SKM-1 treated with dmso at 0.1 percent for 144 hours (cell line): ENCODE measurements around the gene FGF1.

Source experiments
- DNase-seq: peaks from one replicate; lab custom pipeline; 2025; ENCODE audit not compliant: unreplicated experiment; lab: John Stamatoyannopoulos, UW

Gene FGF1

GRCh38 chr5:142585451-142585850 lies 100.4 kb downstream of the FGF1 start:
- DNase-seq = no peak

DNA sequence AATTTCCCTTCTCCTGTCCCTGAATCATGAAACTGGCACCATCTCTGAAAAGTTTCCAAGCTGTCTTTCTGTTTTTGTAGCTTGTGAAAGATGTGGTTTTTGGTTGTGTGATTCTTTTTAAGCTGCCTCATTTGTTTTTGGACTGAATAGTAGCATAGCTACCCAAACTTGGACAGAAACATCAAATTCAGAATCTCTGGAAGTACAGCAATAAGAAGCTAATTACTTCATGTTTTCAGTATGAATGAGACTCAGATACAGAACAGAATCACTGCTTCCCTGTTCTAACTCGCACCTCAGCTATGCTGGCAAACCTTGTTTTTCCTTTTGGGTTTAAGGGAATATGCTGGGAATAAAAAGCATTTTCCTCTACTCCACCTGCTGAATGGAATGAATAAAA lies 101.0 kb downstream of the FGF1 start:
- no peak for DNase-seq

DNA sequence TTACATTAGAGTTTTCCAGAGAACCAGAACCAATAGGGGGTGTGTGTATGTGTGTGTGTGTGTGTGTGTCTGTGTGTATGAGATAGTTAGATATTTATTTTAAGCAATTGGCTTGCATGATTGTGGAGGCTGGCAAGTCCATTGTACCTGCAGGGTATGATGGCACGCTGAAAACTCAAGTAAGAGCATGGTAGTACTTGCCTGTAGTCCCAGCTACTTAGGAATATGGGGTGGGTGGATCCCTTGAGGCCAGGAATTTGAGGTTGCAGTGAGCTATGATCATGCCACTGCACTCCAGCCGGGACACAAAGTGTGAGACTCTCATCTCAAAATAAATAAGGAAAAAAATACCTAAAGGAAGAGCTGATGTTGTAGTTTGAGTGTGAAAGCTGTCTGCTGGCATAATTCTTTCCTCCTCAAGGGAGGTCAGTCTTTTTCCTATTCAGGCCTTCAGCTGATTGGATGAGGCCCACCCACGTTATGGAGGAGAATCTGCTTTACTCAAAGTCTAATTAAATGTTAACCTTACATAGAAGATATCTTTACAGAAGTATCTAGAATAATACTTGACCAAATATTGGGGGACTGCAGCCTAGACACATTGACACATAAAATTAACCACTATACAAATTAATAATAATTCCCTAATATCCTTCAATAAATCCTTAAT lies 107.6 kb downstream of the FGF1 start:
- no peak for DNase-seq

GRCh38 chr5:142576804-142577203 lies 109.1 kb downstream of the FGF1 start:
- DNase-seq = no peak

DNA sequence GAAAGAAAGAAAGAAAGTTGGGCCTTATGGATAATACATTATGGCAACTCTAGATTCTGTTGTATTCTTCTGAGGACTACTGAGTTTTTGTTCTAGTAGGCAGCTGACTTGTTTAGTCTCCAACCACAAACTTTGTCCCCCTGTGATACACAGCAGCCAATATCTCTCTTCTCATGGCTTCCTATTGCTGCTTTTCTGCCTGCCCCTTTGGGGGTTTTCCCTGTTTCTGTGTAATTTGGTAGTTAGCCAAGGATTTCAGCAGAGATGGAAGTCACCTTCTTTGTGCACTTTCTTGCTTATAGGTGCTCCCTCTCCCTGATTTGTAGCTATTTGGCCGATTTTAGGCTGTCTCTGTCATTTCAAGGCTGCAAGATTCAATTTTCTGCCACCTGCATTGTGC lies 109.6 kb downstream of the FGF1 start:
- DNase-seq = no peak

DNA sequence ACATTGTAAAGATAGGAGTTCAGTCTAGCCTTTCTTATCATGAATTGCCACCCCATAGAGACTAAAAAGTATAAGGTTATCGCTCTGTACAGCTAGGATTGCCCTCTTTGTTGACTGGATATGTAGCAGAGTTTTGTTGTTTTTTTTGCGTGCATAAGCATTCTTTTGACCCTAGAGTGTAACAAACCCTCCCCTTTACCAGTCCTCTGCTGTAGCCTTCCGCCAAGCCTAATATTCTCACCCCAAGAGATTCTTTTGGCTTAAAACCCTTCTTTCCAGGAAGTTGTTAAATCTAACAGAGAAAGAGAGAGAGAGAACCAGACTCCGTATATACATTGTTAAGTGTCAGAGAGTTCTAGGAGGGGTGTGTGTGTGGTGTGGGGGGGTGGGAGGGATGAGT lies 113.9 kb downstream of the FGF1 start:
- no peak for DNase-seq

- no peak for DNase-seq
Observed at GRCh38 chr5:142571371-142571770, 114.5 kb downstream of the FGF1 start.

GRCh38 chr5:142569905-142570304 lies 116.0 kb downstream of the FGF1 start:
- DNase-seq = no peak

DNA sequence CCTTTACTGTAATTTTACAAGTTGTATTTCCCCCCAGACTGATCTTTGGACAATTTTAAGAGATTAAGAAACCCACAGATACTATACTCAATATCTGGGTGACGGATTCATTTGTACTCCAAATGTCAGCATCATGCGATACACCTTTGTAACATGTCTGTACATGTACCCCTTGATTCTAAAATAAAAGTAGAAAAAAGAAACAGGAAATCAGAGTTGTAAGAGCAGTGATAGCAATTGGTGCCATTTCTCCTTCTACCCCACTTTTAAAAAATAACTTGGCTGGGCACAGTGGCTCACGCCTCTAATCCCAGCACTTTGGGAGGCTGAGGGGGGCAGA lies 116.9 kb downstream of the FGF1 start:
- DNase-seq = no peak

- no peak for DNase-seq
Observed at GRCh38 chr5:142568283-142568995, 117.5 kb downstream of the FGF1 start.

- DNase-seq = no peak
Observed at GRCh38 chr5:142561486-142562097, 124.3 kb downstream of the FGF1 start.

GRCh38 chr5:142561029-142561428 lies 124.9 kb downstream of the FGF1 start:
- DNase-seq = no peak

DNA sequence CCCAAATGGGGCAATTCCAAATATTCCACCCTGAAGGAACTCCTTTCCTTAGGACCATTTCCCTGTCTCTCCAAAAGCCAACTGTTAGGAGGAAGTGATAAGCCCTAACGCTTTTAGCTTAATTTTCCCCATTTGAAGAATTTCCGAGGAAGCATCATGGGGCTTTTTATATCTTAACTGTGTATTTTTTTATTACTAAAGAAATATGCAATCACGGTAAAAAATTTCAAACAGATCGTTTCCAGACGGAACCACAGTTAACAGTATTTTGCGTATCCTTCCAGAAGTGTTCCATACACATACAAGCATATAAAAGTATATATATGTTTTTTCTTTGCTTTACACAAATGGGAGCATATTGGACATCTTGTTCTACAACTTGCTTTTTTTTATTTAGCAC lies 133.8 kb downstream of the FGF1 start:
- DNase-seq = no peak

GRCh38 chr5:142551338-142552067 lies 134.4 kb downstream of the FGF1 start:
- DNase-seq = no peak

- no peak for DNase-seq
Observed at GRCh38 chr5:142550471-142550870, 135.4 kb downstream of the FGF1 start.

- DNase-seq = no peak
Observed at GRCh38 chr5:142549834-142550233, 136.1 kb downstream of the FGF1 start.

DNA sequence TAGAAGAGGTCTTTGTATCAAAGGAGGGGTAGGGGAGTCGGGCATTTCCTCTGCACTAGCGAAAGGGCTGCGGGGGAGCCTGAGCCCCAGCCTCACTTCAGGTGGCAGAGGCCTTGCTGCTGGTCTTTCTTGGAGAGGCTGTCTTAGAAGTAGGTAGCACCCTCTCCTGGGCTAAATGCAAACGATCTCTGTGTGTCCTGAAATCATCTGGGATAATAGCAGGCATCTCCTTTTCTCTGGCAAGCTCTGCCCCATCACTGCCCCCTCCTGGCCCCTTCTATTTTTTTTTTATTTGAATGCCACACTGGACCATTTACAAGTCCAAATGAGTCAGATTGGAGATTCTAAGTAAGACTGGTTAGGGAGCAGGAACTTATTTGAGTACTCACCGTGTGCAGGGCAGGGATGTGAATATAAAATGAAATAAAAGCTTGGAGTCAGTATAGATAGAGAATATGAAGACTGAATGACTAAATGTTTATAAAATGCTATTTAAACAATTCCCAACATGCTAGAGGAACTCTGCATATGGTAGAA lies 137.1 kb downstream of the FGF1 start:
- DNase-seq = peak; percentile 75

DNA sequence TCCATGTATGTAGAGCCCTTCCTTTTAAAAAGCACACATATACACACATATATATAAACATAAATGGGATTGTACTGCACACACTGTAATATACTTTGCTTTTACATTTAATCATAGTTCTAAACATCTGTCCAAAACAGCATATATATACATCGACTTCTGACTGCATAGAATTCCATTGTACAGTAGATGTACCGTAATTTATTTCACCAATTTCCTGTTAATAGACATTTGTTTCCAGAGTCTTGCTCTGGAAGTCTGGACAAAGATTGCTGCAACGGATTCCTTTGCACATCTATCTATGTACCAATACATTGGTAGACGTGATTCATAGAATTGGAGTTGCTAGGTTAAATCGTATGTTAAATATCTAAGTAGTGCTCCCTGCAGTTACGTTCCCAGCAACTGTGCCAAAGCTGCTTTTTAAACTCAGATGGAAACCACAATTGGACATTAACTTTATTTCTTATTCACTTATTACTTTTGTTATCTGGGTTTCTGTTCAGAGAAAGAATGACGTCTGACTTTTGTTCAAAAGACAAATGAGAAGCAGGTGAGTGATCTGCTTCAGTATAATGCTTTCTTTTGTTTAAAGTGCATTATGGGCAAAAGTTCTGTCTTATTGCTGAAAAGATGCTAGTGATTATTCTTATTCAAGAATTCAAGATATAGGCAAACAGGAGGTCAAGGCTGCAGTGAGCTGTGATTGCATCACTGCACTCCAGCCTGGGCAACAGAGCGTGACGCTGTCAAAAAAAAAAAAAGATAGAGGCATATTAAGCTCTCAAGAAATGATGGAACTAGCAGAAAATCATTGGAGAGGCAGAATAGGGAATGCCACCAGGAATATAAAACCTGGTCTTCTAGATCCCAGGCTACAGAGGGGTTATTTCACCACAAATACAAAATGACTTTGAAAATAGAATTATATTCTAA lies 138.2 kb downstream of the FGF1 start:
- DNase-seq = no peak

- DNase-seq = no peak
Observed at GRCh38 chr5:142545650-142546322, 140.1 kb downstream of the FGF1 start.
